Lower leg skin (tissue), 4 donors: ENCODE measurements around the gene SPRR2B. TPM values are rescaled to one million over a fixed set of nuclear protein-coding genes. Genes with fewer than 3 reads are reported as not detected.
"Not testable (repeated sequence)": the region's sequence is repeated elsewhere in the genome, so short reads cannot be mapped to it uniquely, and the experiment has no call there.

Experiments
- DNase-seq, 2 donors: peaks; one replicate each; pipeline ENCODE4 v3.0.0-alpha.2; 2019; ENCODE audit warnings: low spot score in 2 of 2
- H3K4me3 ChIP-seq: fragments of 200-600 bp; sonication (generic); 2 replicates; pipeline ENCODE4 v1.5.1; 2017; ENCODE audit warnings: mild to moderate bottlenecking, low read depth; ENCODE audit not compliant: poor library complexity, severe bottlenecking
- CTCF ChIP-seq, 3 donors: fragments of 450-650 bp; IDR thresholded peaks; one replicate each; pipeline ENCODE4 v1.5.1; 2016; ENCODE audit warnings: antibody characterized with exemption in 3 of 3, mild to moderate bottlenecking in 3 of 3, moderate library complexity in 2 of 3
- POLR2A ChIP-seq, 2 donors: fragments of 450-650 bp; IDR thresholded peaks; one replicate each; pipeline ENCODE4 v1.6.1; 2016 to 2017; ENCODE audit warnings: antibody characterized with exemption in 2 of 2, mild to moderate bottlenecking in 1 of 2, moderate library complexity in 1 of 2
- WGBS, 2 donors: methylation state at CpG; one replicate each; pipeline ENCODE4 v1.1.5; 2018; 5-methylcytosine and 5-hydroxymethylcytosine counted together
- intact Hi-C: fragments of 100-400 bp; cut with DNase I; formaldehyde crosslinking; loops from one replicate; pipeline ENCODE4 v1.15.0; 2023; ENCODE audit warnings: low total_unique reads
- total RNA-seq, 4 donors: library from RNA; depleted of rRNA; stranded (reverse); fragments of >200 nt; gene quantifications; one replicate each; pipeline ENCODE4 v1.1.0, GENCODE V29; 2016

The SPRR2B gene
- total RNA-seq, result 10 to 100 TPM in 1 of 4 donors, 1 to 10 TPM in 1, not detected in 2; 1.7 to 13.6 TPM

- no peak for TF ChIP-seq CTCF (IDR thresholded peaks at IDR 0.05)
- no peak for DNase-seq
- H3K4me3 ChIP-seq, result no peak within 1 kb of the TSS
- intact Hi-C loops, result no loop called here
- 58 to 60% methylated on average over 2 of the region's 2 CpGs for WGBS, 2 donors
Observed at GRCh38 chr1:153071511-153071910, at the start of gene SPRR2B. Gene SPRR2B (minus strand): TSS chr1:153071611. CDS start chr1:153070839, 772 bp downstream.

- DNase-seq, result no peak
- TF ChIP-seq CTCF (IDR thresholded peaks at IDR 0.05) (no peak), POLR2A (IDR thresholded peaks at IDR 0.05) (no peak)
- intact Hi-C loops, result no loop called here
- no peak overlapping the region for H3K4me3 ChIP-seq
Observed at GRCh38 chr1:153120945-153121344, 49.5 kb upstream of the SPRR2B start.

- H3K4me3 ChIP-seq, result no peak overlapping the region
- TF ChIP-seq CTCF (IDR thresholded peaks at IDR 0.05), result no peak
- TF ChIP-seq POLR2A (IDR thresholded peaks at IDR 0.05), result no peak
- intact Hi-C loops, result no loop called here
- no peak for DNase-seq
- 65 to 67% methylated on average over 3 of the region's 3 CpGs for WGBS, 2 donors
Observed at GRCh38 chr1:153119491-153119971, 48.1 kb upstream of the SPRR2B start.

GRCh38 chr1:153115264-153115663 lies 43.9 kb upstream of the SPRR2B start:
- not testable (repeated sequence) for DNase-seq

GRCh38 chr1:153113416-153113815 lies 42.0 kb upstream of the SPRR2B start, which contains the start of gene SPRR2F:
Gene SPRR2F (minus strand): TSS chr1:153113516. CDS start chr1:153112733, 783 bp downstream.
- H3K4me3 ChIP-seq, result no peak within 1 kb of the TSS
- 83 to 89% methylated on average over 3 of the region's 3 CpGs for WGBS, 2 donors
- intact Hi-C loops, result no loop called here

More at GRCh38 chr1:153115264-153115663, 43.9 kb upstream of the SPRR2B start:
- H3K4me3 ChIP-seq, intact Hi-C loops: not testable (repeated sequence)

GRCh38 chr1:153112454-153112853 lies 41.0 kb upstream of the SPRR2B start:
- intact Hi-C loops, H3K4me3 ChIP-seq, DNase-seq: not testable (repeated sequence)
- 73 to 83% methylated on average over 5 of the region's 5 CpGs for WGBS, 2 donors

More at GRCh38 chr1:153113416-153113815, 42.0 kb upstream of the SPRR2B start, which contains the start of gene SPRR2F:
- DNase-seq, result no peak
- TF ChIP-seq POLR2A (IDR thresholded peaks at IDR 0.05) (no peak), CTCF (IDR thresholded peaks at IDR 0.05) (no peak)

- no peak for TF ChIP-seq CTCF (IDR thresholded peaks at IDR 0.05)
- TF ChIP-seq POLR2A (IDR thresholded peaks at IDR 0.05), result no peak
- 54 to 60% methylated on average over 5 of the region's 5 CpGs for WGBS, 2 donors
- H3K4me3 ChIP-seq, result no peak overlapping the region
- DNase-seq, result no peak
- intact Hi-C loops, result no loop called here
Observed at GRCh38 chr1:153100245-153100644, 28.8 kb upstream of the SPRR2B start.
